ENCODE measurements around the gene ACOT4. TPM values are rescaled to one million over a fixed set of nuclear protein-coding genes. Genes with fewer than 3 reads are reported as not detected.
"Not testable (repeated sequence)": the region's sequence is repeated elsewhere in the genome, so short reads cannot be mapped to it uniquely, and the experiment has no call there.

ACOT4 gene
- total RNA-seq = 1 to 10 TPM; 1.6 to 4.6 (median 3.1) TPM
- long read RNA-seq, donor 1, partial matches to known transcripts = 0 of 4 reads
- long read RNA-seq, donor 1, other reads (novel, unspliced or antisense) = 1 of 4 reads
- long read RNA-seq, donor 2, transcript ACOT4-201 (3 exons, 2,362 nt) = major isoform, 13 of 14 reads
- long read RNA-seq, donor 2, partial matches to known transcripts = 0 of 14 reads
- long read RNA-seq, donor 2, other reads (novel, unspliced or antisense) = 1 of 14 reads

- no peaks in the 10 kb centered on the region for H3K9me3 ChIP-seq
- DNase-seq (peak; percentile 50 to 76 (median 69)), ATAC-seq (peak; percentile 97)
- H3K36me3 ChIP-seq (ENCODE audit: low read depth) = no peaks in the 10 kb centered on the region
- H3K4me3 ChIP-seq = peak within 1 kb of the TSS; percentile 44
- intact Hi-C loops (cut with DNase I, micrococcal nuclease) = no loop called here
- peak; percentile 8 for TF ChIP-seq CTCF (IDR thresholded peaks at IDR 0.05)
- H3K4me1 ChIP-seq (ENCODE audit: low read depth) = peaks cover 5% of the 10 kb centered on the region
Observed at GRCh38 chr14:73591690-73592449, at the start of gene ACOT4. TSS of gene ACOT4 (plus strand) at chr14:73591873. CDS start at chr14:73591960, 87 bp downstream.

GRCh38 chr14:73542961-73543360, 48.7 kb upstream of the ACOT4 start:
- DNase-seq; H3K36me3 ChIP-seq (ENCODE audit: low read depth); ATAC-seq; H3K9me3 ChIP-seq; H3K4me1 ChIP-seq (ENCODE audit: low read depth); H3K4me3 ChIP-seq; intact Hi-C loops (cut with DNase I, micrococcal nuclease): not testable (repeated sequence)

- H3K4me1 ChIP-seq (ENCODE audit: low read depth); H3K36me3 ChIP-seq (ENCODE audit: low read depth); intact Hi-C loops (cut with DNase I, micrococcal nuclease); H3K9me3 ChIP-seq; DNase-seq; ATAC-seq; H3K4me3 ChIP-seq: not testable (repeated sequence)
Observed at GRCh38 chr14:73545353-73545752, 46.3 kb upstream of the ACOT4 start.

DNA sequence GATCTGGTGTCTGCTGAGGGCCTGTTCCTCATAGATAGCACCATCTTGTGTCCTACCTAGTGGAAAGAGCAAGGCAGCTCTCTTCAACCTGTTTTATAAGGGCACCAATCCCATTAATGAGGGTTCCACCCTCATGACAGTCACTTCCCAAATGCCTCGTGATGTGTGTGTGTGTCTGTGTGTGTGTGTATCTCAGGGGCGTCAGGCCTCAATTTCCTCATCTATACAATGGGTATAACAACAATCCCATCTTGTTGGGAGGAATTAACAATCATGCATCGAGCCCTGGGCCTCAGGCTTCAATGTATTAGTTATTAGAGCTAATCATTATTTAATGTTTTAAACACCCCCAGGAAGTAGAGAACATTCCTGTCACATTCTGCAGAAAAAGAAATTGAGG, 42.6 kb upstream of the ACOT4 start:
- H3K9me3 ChIP-seq; ATAC-seq; H3K4me3 ChIP-seq; H3K36me3 ChIP-seq (ENCODE audit: low read depth); H3K4me1 ChIP-seq (ENCODE audit: low read depth); DNase-seq; intact Hi-C loops (cut with DNase I, micrococcal nuclease): not testable (repeated sequence)

DNA sequence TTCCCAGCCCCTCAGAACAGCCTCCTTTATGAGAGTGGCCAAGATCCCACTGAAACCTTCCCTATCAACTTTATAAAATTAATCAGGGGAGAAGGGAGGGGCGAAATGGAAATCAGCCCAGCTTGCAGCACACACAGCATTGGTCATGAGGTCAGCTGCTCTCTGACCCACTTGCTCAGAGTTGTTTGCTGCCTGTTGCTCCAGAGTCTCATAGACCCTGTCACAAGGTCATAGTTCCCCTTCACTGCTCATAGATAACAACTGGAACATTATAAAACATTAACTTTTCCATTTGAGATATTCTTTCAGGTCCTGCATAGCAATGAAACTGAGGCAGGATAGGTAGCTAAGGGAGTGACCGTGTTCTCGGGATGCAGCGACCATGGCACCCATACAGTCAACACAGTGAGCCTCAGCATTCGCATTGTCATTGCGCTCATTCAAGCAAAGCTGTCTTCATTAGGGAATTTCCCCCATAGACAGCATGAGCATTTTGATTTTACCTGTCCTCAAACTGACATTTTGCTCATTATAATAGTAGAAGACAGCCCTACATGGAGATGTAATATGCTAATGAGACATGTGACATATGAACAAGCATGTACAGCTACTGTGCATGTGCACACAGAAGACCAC, 41.7 kb upstream of the ACOT4 start:
- H3K4me1 ChIP-seq (ENCODE audit: low read depth); H3K9me3 ChIP-seq; H3K36me3 ChIP-seq (ENCODE audit: low read depth); intact Hi-C loops (cut with DNase I, micrococcal nuclease); ATAC-seq; H3K4me3 ChIP-seq; DNase-seq: not testable (repeated sequence)

DNA sequence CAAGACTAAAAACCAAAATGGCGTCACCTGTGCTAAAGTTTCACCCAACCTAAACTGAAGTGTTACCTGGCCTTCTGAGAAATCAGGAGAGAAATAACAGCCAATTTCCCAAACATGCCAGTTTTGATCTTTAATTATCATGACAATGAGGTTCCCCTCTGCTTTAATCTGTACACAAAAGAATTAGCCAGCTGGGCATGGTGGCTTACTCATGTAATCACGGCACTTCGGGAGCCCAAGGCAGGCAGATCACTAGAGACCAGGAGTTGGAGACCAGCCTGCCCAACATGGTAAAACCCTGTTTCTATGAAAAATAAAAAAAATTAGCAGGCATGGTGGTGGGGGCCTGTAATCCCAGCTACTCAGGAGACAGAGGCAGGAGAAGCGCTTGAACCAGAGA, 37.8 kb upstream of the ACOT4 start:
- intact Hi-C loops (cut with DNase I, micrococcal nuclease) = no loop called here
- ATAC-seq = no peak
- no peaks in the 10 kb centered on the region for H3K9me3 ChIP-seq
- no peak for DNase-seq
- no peaks in the 10 kb centered on the region for H3K4me1 ChIP-seq (ENCODE audit: low read depth)
- H3K36me3 ChIP-seq (ENCODE audit: low read depth) = no peaks in the 10 kb centered on the region
- no peak for TF ChIP-seq CTCF (IDR thresholded peaks at IDR 0.05)
- H3K4me3 ChIP-seq = no peak overlapping the region

GRCh38 chr14:73557201-73557600, 34.5 kb upstream of the ACOT4 start:
- H3K36me3 ChIP-seq (ENCODE audit: low read depth); intact Hi-C loops (cut with DNase I, micrococcal nuclease); H3K4me1 ChIP-seq (ENCODE audit: low read depth); H3K9me3 ChIP-seq; ATAC-seq; H3K4me3 ChIP-seq; DNase-seq: not testable (repeated sequence)

DNA sequence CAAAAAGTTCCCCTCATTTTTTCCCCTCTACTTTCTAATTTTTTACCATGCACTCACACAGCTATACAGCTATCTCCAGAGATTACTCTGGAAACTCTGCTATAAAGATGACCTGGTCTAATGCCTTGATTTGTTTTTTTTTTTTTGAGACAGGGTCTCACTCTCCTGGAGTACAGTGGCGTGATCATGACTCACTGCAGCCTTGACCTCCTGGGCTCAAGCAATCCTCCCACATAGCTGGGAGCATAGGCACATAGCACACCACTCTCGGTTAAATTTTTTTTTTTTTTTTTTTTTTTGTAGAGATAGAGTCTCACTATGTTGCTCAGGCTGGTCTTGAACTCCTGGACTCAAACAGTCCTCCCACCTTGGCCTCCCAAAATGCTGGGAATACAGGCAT, 33.4 kb upstream of the ACOT4 start:
- H3K36me3 ChIP-seq (ENCODE audit: low read depth); H3K4me1 ChIP-seq (ENCODE audit: low read depth); H3K4me3 ChIP-seq; DNase-seq; ATAC-seq; intact Hi-C loops (cut with DNase I, micrococcal nuclease): not testable (repeated sequence)
- peaks cover 14% of the 10 kb centered on the region for H3K9me3 ChIP-seq

DNA sequence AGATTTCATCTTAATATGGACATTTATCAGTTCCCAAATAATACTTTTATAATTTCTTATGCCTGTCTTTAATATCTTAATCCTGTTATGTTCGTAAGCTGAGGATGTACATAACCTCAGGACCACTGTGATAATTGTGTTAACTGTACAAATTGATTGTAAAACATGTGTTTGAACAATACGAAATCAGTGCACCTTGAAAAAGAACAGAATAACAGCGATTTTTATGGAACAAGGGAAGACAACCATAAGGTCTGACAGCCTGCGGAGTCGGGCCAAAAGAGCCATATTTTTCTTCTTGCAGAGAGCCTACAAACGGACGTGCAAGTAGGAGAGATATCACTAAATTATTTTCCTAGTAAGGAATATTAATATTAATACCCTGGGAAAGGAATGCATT, 29.4 kb upstream of the ACOT4 start:
- intact Hi-C loops (cut with DNase I, micrococcal nuclease); DNase-seq; H3K4me1 ChIP-seq (ENCODE audit: low read depth); H3K4me3 ChIP-seq; H3K36me3 ChIP-seq (ENCODE audit: low read depth); ATAC-seq: not testable (repeated sequence)
- H3K9me3 ChIP-seq = peaks cover 16% of the 10 kb centered on the region

GRCh38 chr14:73562696-73563095, 29.0 kb upstream of the ACOT4 start:
- intact Hi-C loops (cut with DNase I, micrococcal nuclease); H3K36me3 ChIP-seq (ENCODE audit: low read depth); H3K4me1 ChIP-seq (ENCODE audit: low read depth); ATAC-seq; DNase-seq; H3K4me3 ChIP-seq: not testable (repeated sequence)
- H3K9me3 ChIP-seq = peaks cover 16% of the 10 kb centered on the region

DNA sequence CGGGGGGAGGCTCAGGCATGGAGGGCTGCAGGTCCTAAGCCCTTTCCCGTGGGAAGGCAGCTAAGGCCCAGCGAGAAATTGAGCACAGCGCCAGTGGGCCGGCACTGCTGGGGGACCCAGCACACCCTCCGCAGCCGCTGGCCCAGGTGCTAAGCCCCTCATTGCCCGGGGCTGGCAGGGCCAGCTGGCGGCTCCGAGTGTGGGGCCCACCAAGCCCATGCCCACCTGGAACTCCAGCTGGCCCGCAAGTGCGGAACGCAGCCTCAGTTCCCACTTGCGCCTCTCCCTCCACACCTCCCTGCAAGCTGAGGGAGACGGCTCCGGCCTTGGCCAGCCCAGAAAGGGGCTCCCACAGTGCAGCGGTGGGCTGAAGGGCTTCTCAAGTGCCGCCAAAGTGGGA, 25.2 kb upstream of the ACOT4 start:
- peaks cover 18% of the 10 kb centered on the region for H3K4me1 ChIP-seq (ENCODE audit: low read depth)
- H3K36me3 ChIP-seq (ENCODE audit: low read depth); H3K4me3 ChIP-seq; intact Hi-C loops (cut with DNase I, micrococcal nuclease); ATAC-seq; DNase-seq: not testable (repeated sequence)
- H3K9me3 ChIP-seq = peaks cover 16% of the 10 kb centered on the region

DNA sequence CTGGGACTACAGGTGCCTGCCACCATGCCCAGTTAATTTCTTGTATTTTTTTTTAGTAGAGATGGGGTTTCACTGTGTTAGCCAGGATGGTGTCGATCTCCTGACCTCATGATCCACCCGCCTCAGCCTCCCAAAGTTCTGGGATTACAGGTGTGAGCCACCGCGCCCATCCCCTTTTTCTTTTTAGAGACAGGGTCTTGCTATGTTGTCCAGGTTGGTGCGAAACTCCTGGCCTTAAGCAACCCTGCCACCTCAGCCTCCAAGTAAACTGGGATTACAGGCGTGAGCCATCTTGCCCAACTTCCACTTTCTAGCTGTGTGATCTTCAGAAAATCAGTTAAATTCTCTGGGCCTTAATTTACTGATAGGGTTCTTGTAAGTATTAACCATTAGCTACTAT, 24.7 kb upstream of the ACOT4 start:
- H3K4me3 ChIP-seq; ATAC-seq; intact Hi-C loops (cut with DNase I, micrococcal nuclease); DNase-seq; H3K36me3 ChIP-seq (ENCODE audit: low read depth): not testable (repeated sequence)
- peaks cover 15% of the 10 kb centered on the region for H3K9me3 ChIP-seq
- H3K4me1 ChIP-seq (ENCODE audit: low read depth) = peaks cover 18% of the 10 kb centered on the region
